ENCODE measurements around the gene CYB5R4.

CYB5R4 gene

GRCh38 chr6:83875843-83876242, 16.4 kb downstream of the CYB5R4 start:
- no peak for ATAC-seq
- no peak for TF ChIP-seq TOX (CRISPR knock-in tag; IDR thresholded peaks at IDR 0.05; ENCODE audit: borderline replicate concordance)
- TF ChIP-seq SNAI2 (CRISPR knock-in tag; IDR thresholded peaks at IDR 0.05), result no peak
- no peak for TF ChIP-seq ZFP3 (CRISPR knock-in tag; IDR thresholded peaks at IDR 0.05)
- TF ChIP-seq CSDC2 (CRISPR knock-in tag; IDR thresholded peaks at IDR 0.05), result no peak
- TF ChIP-seq PATZ1 (CRISPR knock-in tag; IDR thresholded peaks at IDR 0.05; ENCODE audit: borderline replicate concordance), result no peak
- no peak for TF ChIP-seq ARNTL (CRISPR knock-in tag; IDR thresholded peaks at IDR 0.05; ENCODE audit: borderline replicate concordance, low read depth)
- no peak for TF ChIP-seq BACH2 (CRISPR knock-in tag; IDR thresholded peaks at IDR 0.05; ENCODE audit: borderline replicate concordance)
- no peak for TF ChIP-seq CSRNP3 (CRISPR knock-in tag; IDR thresholded peaks at IDR 0.05)
- no peak for TF ChIP-seq CREB5 (CRISPR knock-in tag; IDR thresholded peaks at IDR 0.05; ENCODE audit: low read depth)
- no peak for TF ChIP-seq ZNF70 (CRISPR knock-in tag; IDR thresholded peaks at IDR 0.05)
- TF ChIP-seq OSR1 (CRISPR knock-in tag; IDR thresholded peaks at IDR 0.05), result no peak
- no peak for TF ChIP-seq TCF4 (CRISPR knock-in tag; IDR thresholded peaks at IDR 0.05; ENCODE audit: borderline replicate concordance)

- TF ChIP-seq ZFP3 (CRISPR knock-in tag; IDR thresholded peaks at IDR 0.05) (no peak), OSR1 (CRISPR knock-in tag; IDR thresholded peaks at IDR 0.05) (no peak), PATZ1 (CRISPR knock-in tag; IDR thresholded peaks at IDR 0.05; ENCODE audit: borderline replicate concordance) (no peak), SNAI2 (CRISPR knock-in tag; IDR thresholded peaks at IDR 0.05) (no peak), CREB5 (CRISPR knock-in tag; IDR thresholded peaks at IDR 0.05; ENCODE audit: low read depth) (no peak), ESRRG (CRISPR knock-in tag; IDR thresholded peaks at IDR 0.05) (no peak), PPARA (CRISPR knock-in tag; IDR thresholded peaks at IDR 0.05; ENCODE audit: borderline replicate concordance) (no peak), BACH2 (CRISPR knock-in tag; IDR thresholded peaks at IDR 0.05; ENCODE audit: borderline replicate concordance) (no peak), POU6F1 (CRISPR knock-in tag; IDR thresholded peaks at IDR 0.05; ENCODE audit: borderline replicate concordance, low read depth) (no peak), ZNF565 (CRISPR knock-in tag; conservative IDR thresholded peaks at IDR 0.05; ENCODE audit: low read depth) (no peak), GLIS3 (CRISPR knock-in tag; IDR thresholded peaks at IDR 0.05) (no peak), CSRNP3 (CRISPR knock-in tag; IDR thresholded peaks at IDR 0.05) (no peak), ZC3H10 (CRISPR knock-in tag; IDR thresholded peaks at IDR 0.05) (no peak), TOX (CRISPR knock-in tag; IDR thresholded peaks at IDR 0.05; ENCODE audit: borderline replicate concordance) (no peak), ZNF70 (CRISPR knock-in tag; IDR thresholded peaks at IDR 0.05) (no peak), ZFP30 (CRISPR knock-in tag; IDR thresholded peaks at IDR 0.05) (no peak), TSHZ2 (CRISPR knock-in tag; IDR thresholded peaks at IDR 0.05) (no peak), CSDC2 (CRISPR knock-in tag; IDR thresholded peaks at IDR 0.05) (no peak), ISL1 (CRISPR knock-in tag; IDR thresholded peaks at IDR 0.05) (no peak), RARB (CRISPR knock-in tag; IDR thresholded peaks at IDR 0.05) (no peak)
- ATAC-seq, result no peak
These were observed 19.6 kb downstream of the CYB5R4 start for GRCh38 chr6:83878902-83879644.
